ENCODE data around the gene CA7.
A peak's percentile ranks its signal among the peaks of the same experiment; 100 is the strongest.
"Not testable (repeated sequence)": the region's sequence is repeated elsewhere in the genome, so short reads cannot be mapped to it uniquely, and the experiment has no call there.

Gene CA7

GRCh38 chr16:66846266-66846665, 2.1 kb downstream of the CA7 start:
- DNase-seq (ENCODE audit: low spot score) (no peak), FAIRE-seq (no peak)

GRCh38 chr16:66846831-66847230, 2.6 kb downstream of the CA7 start:
- DNase-seq (ENCODE audit: low spot score) (no peak), FAIRE-seq (no peak)

- DNase-seq (ENCODE audit: low spot score) (no peak), FAIRE-seq (no peak)
These were observed 3.4 kb downstream of the CA7 start for GRCh38 chr16:66847533-66848067.

- DNase-seq (ENCODE audit: low spot score) (no peak), FAIRE-seq (no peak)
These were observed 4.0 kb downstream of the CA7 start for GRCh38 chr16:66848172-66848571.

- DNase-seq (ENCODE audit: low spot score) (no peak), FAIRE-seq (no peak)
These were observed 4.8 kb downstream of the CA7 start for GRCh38 chr16:66849021-66849420.

GRCh38 chr16:66849549-66849948, 5.3 kb downstream of the CA7 start:
- FAIRE-seq, result no peak
- DNase-seq (ENCODE audit: low spot score), result no peak

- FAIRE-seq, result no peak
- DNase-seq (ENCODE audit: low spot score), result no peak
These were observed 6.1 kb downstream of the CA7 start for GRCh38 chr16:66850115-66850815.

GRCh38 chr16:66851166-66851964, 7.2 kb downstream of the CA7 start:
- FAIRE-seq (no peak), DNase-seq (ENCODE audit: low spot score) (no peak)

- FAIRE-seq, result no peak
These were observed 9.3 kb downstream of the CA7 start for GRCh38 chr16:66853261-66854139.

DNA sequence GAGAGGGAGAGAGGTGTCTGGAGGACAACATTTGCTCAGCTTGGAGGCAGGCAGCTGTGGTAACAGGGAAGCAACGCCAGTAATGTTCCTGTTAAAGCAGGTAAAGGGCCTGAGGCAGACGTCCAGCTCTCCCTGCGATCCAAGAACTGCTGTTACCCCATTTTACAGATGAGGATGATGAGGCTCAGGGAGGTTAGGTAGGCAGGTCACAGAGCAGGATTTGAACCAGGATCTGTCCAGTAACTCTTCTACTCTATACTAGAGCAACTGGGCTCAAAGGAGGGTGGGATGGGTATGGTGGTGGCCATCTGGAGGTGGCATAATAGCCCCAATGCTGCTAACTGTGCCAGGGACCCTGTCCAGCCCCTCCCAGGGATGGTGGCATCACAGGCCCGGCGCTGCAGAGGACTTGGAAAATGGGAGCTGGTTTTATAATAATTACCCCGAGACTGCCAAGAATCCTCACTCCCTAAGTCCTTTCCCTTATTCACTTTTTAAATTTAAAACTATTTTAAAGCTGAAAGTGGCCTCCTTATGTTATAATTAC, 12.0 kb downstream of the CA7 start:
- no peak for FAIRE-seq
- no peak for DNase-seq (ENCODE audit: low spot score)

More at GRCh38 chr16:66853261-66854139, 9.3 kb downstream of the CA7 start:
- DNase-seq (ENCODE audit: low spot score), result no peak

GRCh38 chr16:66856801-66857200, 12.6 kb downstream of the CA7 start:
- FAIRE-seq, result no peak
- DNase-seq (ENCODE audit: low spot score), result no peak

GRCh38 chr16:66857437-66857836, 13.2 kb downstream of the CA7 start:
- FAIRE-seq, result no peak
- no peak for DNase-seq (ENCODE audit: low spot score)

- DNase-seq (ENCODE audit: low spot score) (peak; percentile 88), FAIRE-seq (peak; percentile 87)
These were observed 14.7 kb downstream of the CA7 start for GRCh38 chr16:66858740-66859396.

DNA sequence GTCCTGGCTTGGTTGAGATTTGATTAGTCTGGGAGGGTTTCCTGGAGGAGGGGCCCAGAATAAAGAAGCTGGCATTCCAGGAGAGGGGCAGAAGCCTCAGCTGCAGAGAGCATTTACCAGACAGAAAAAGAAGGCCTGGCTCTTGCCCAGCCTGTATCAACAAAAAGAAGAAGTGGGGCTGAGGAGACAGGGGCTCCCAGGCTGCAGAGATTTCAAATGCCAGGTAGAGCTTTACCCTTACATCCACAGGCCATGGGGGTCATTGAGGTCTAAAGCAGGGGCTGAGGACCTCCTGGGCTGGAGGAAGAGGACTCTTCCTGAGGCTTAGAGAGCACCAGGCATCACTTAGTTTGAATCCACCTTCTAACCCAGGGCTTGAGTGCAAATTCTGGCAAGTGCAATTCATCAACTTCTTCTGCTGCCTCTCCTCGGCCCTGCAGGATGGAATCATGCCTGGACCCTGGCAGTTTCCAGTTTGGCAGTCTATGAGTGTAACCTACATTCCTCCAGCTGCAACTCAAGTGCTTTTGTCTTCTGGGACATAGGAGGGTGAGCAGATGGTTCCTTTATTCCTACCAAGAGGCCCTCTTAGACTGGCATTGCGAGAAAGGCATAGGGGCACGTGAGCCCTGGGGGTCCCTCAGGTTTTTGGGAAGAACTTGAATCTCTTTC, 15.3 kb downstream of the CA7 start:
- DNase-seq (ENCODE audit: low spot score) (no peak), FAIRE-seq (no peak)

DNA sequence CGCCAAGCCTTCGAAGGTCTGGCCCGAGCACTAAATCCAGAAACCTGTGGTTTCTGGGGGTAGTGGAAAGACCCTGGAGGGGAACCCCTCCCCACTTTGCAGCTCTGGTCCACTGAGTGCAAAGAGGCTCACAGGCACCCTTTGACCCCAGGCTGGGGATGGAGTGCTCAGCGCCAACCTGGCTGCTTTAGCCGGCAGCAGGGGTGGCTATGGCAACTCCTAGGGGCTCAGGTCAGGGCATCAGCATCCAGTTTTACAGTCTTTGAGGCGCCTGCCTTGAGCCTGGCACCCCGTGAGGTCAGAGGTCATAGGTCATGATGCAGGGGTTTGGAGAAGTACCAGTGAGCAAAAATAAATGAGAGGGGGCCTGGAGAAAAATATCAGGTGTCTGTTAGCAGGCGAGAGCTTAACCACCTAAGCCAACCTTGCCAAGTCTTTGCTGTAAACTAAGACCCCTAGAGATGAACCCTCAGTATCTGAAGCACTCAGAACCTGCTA, 17.9 kb downstream of the CA7 start:
- FAIRE-seq (no peak), DNase-seq (ENCODE audit: low spot score) (no peak)

DNA sequence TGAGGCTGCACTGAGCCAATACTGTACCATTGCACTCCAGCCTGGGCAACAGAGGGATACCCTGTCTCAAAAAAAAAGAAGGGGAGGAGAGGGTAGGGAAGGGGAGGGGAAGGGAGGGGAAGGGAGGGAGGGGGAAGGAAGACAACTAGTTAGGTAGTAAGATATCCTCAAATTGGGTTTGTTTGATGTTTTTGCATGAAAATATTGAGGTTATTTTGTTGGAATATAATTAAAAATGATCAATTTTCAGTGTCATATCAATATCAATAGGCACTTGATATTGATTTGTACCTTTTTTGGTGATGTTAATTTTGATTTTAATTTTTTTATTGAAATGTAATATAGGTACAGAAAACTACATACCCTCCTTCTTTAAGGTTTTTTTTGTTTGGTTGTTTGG, 19.5 kb downstream of the CA7 start:
- DNase-seq (ENCODE audit: low spot score), result no peak
- no peak for FAIRE-seq

- no peak for DNase-seq (ENCODE audit: low spot score)
- no peak for FAIRE-seq
These were observed 25.2 kb downstream of the CA7 start for GRCh38 chr16:66869424-66869823.

GRCh38 chr16:66871363-66871762, 27.1 kb downstream of the CA7 start:
- DNase-seq (ENCODE audit: low spot score); FAIRE-seq: not testable (repeated sequence)

- FAIRE-seq, result no peak
- no peak for DNase-seq (ENCODE audit: low spot score)
These were observed 27.6 kb downstream of the CA7 start for GRCh38 chr16:66871840-66872239.

DNA sequence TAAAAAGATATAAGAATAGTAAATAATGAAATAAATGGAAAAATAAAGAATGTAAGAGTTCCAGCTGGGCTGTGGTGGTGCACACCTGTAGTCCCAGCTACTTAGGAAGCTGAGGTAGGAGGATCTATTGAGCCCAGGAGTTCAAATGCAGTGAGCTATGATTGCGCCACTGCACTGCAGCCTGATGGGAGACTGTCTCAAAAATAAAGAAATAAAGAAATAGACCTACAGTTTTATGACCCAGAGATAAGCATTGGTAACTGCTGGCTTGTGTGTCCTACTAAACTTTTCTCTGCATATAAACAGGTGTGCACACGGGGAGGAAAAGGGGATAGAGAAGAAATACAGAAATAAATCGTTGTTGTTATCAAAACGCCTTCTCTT, 28.3 kb downstream of the CA7 start:
- FAIRE-seq, result no peak
- DNase-seq (ENCODE audit: low spot score), result no peak

Measured in urothelium cell line (cell line).